ENCODE measurements around the gene COQ10A. TPM values are rescaled to one million over a fixed set of nuclear protein-coding genes. Genes with fewer than 3 reads are reported as not detected.

Gene COQ10A
- total RNA-seq, 1 donor from 2014 or later = 3.1 TPM

- ATAC-seq = no peak
Observed at GRCh38 chr12:56317675-56318074, 50.9 kb downstream of the COQ10A start.

Other genes with a start within 250 kb of the COQ10A start
- gene IKZF4, start 245.9 kb upstream of the COQ10A start, total RNA-seq = 4.3 TPM
- 52.8 TPM for gene RPS26, start 225.0 kb upstream of the COQ10A start, total RNA-seq
- gene ERBB3, start 186.8 kb upstream of the COQ10A start, total RNA-seq = 68.1 TPM
- 125 TPM for gene PA2G4, start 162.4 kb upstream of the COQ10A start, total RNA-seq
- 4,992 TPM for gene RPL41, start 150.3 kb upstream of the COQ10A start, total RNA-seq
- 1.8 TPM for gene ZC3H10, start 148.7 kb upstream of the COQ10A start, total RNA-seq
- gene ESYT1, start 138.7 kb upstream of the COQ10A start, total RNA-seq = 48.8 TPM
- 54.2 TPM for gene MYL6B, start 114.4 kb upstream of the COQ10A start, total RNA-seq
- 1,179 TPM for gene MYL6, start 108.6 kb upstream of the COQ10A start, total RNA-seq
- gene SMARCC2, start 77.5 kb upstream of the COQ10A start, total RNA-seq = 44.4 TPM
- 26.9 TPM for gene RNF41, start 45.0 kb upstream of the COQ10A start, total RNA-seq
- 26.5 TPM for gene NABP2, start 42.6 kb upstream of the COQ10A start, total RNA-seq
- not detected for gene SLC39A5, start 36.9 kb upstream of the COQ10A start, total RNA-seq
- gene ANKRD52, start 8.6 kb upstream of the COQ10A start, total RNA-seq = 19.8 TPM
- 215 TPM for gene CS, start 33.4 kb downstream of the COQ10A start, total RNA-seq
- 67.7 TPM for gene CNPY2, start 49.0 kb downstream of the COQ10A start, total RNA-seq
- gene PAN2, start 67.1 kb downstream of the COQ10A start, total RNA-seq = 21.4 TPM
- 1.8 TPM for gene IL23A, start 71.9 kb downstream of the COQ10A start, total RNA-seq
- gene STAT2, start 93.2 kb downstream of the COQ10A start, total RNA-seq = 54.5 TPM
- not detected for gene APOF, start 95.9 kb downstream of the COQ10A start, total RNA-seq
- 10.5 TPM for gene TIMELESS, start 182.5 kb downstream of the COQ10A start, total RNA-seq
- gene MIP, start 187.7 kb downstream of the COQ10A start, total RNA-seq = not detected
- gene SPRYD4, start 201.6 kb downstream of the COQ10A start, total RNA-seq = 3.2 TPM
- gene GLS2, start 221.2 kb downstream of the COQ10A start, total RNA-seq = 2.6 TPM

All from esophagus mucosa (tissue), 1 donor.